ENCODE measurements around the gene SPOCK2. TPM values are rescaled to one million over a fixed set of nuclear protein-coding genes. Genes with fewer than 3 reads are reported as not detected.

Gene SPOCK2
- total and polyA plus RNA-seq, 4 donors: 79.7 to 312 (median 241) TPM

DNA sequence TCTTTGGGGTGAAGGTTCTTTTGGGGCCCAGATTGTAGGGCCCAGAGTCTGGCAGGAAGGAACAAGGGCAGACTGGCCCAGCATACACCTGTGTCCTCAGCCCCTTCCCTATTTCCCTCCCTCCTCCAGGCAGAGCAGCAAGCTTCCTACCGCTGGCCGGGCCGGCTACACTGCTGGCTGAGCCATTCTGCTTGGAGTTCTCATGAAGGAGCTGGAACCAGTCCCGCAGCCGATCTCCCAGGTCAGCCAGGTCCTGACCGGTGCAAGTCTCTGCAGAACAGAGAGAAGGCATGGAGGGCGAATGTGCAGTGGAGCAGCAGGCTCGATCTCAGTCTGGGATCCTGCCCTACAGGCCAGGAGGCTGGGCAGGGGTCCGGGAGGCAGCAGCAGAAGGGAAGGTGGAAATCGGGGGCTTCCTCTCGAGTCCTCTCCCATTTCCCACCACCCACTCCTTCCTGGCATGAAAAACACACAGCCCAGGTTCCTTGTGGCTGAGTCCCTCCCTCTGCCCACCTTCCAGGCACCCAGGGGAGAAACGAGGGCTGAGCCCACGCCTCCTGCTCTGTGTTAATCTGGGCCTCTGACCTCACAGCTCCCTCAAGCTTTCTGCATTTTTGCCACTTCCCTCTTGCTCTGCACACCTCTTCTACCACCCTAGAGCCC, 20.8 kb downstream of the SPOCK2 start:
- Histone ChIP-seq H3K36me3 (ENCODE audit: control insufficient read depth, insufficient read depth, low read length) (peaks cover 96% of the 10 kb centered on the region), H3K9me3 (ENCODE audit: control insufficient read depth, insufficient read depth, low read length) (no peaks in the 10 kb centered on the region), H3K4me3 (ENCODE audit: low read depth, low read length) (no peak overlapping the region), H3K27me3 (ENCODE audit: control insufficient read depth, insufficient read depth, low read length) (no peaks in the 10 kb centered on the region), H3K27ac (ENCODE audit: low read depth, low read length) (no peak overlapping the region), H3K4me1 (ENCODE audit: control insufficient read depth, insufficient read depth, low read length) (peaks cover 32% of the 10 kb centered on the region)
- WGBS (ENCODE audit: insufficient coverage): 85% methylated on average over 11 of the region's 13 CpGs
- DNase-seq (ENCODE audit: low read depth in 4 of 6, low spot score in 6 of 6): no peak

GRCh38 chr10:72066318-72067284, 21.8 kb downstream of the SPOCK2 start:
- H3K36me3 ChIP-seq (ENCODE audit: control insufficient read depth, insufficient read depth, low read length): peaks cover 96% of the 10 kb centered on the region
- H3K4me3 ChIP-seq (ENCODE audit: low read depth, low read length): no peak overlapping the region
- H3K27ac ChIP-seq (ENCODE audit: low read depth, low read length): no peak overlapping the region
- peak in 1 of 6 donors; percentile 29 for DNase-seq (ENCODE audit: low read depth in 4 of 6, low spot score in 6 of 6)
- H3K9me3 ChIP-seq (ENCODE audit: control insufficient read depth, insufficient read depth, low read length): no peaks in the 10 kb centered on the region
- 80% methylated on average over 14 of the region's 18 CpGs for WGBS (ENCODE audit: insufficient coverage)
- no peaks in the 10 kb centered on the region for H3K27me3 ChIP-seq (ENCODE audit: control insufficient read depth, insufficient read depth, low read length)
- peaks cover 32% of the 10 kb centered on the region for H3K4me1 ChIP-seq (ENCODE audit: control insufficient read depth, insufficient read depth, low read length)

- WGBS (ENCODE audit: insufficient coverage): 89% methylated on average over 12 of the region's 13 CpGs
- Histone ChIP-seq H3K36me3 (ENCODE audit: control insufficient read depth, insufficient read depth, low read length) (peaks cover 98% of the 10 kb centered on the region), H3K27ac (ENCODE audit: low read depth, low read length) (no peak overlapping the region), H3K4me1 (ENCODE audit: control insufficient read depth, insufficient read depth, low read length) (peaks cover 28% of the 10 kb centered on the region), H3K4me3 (ENCODE audit: low read depth, low read length) (no peak overlapping the region), H3K27me3 (ENCODE audit: control insufficient read depth, insufficient read depth, low read length) (no peaks in the 10 kb centered on the region), H3K9me3 (ENCODE audit: control insufficient read depth, insufficient read depth, low read length) (no peaks in the 10 kb centered on the region)
- DNase-seq (ENCODE audit: low read depth in 4 of 6, low spot score in 6 of 6): no peak
Observed at GRCh38 chr10:72065439-72066025, 22.8 kb downstream of the SPOCK2 start.

- Histone ChIP-seq H3K4me1 (ENCODE audit: control insufficient read depth, insufficient read depth, low read length) (peaks cover 16% of the 10 kb centered on the region), H3K27me3 (ENCODE audit: control insufficient read depth, insufficient read depth, low read length) (no peaks in the 10 kb centered on the region), H3K9me3 (ENCODE audit: control insufficient read depth, insufficient read depth, low read length) (no peaks in the 10 kb centered on the region), H3K4me3 (ENCODE audit: low read depth, low read length) (no peak overlapping the region), H3K36me3 (ENCODE audit: control insufficient read depth, insufficient read depth, low read length) (peaks cover 86% of the 10 kb centered on the region), H3K27ac (ENCODE audit: low read depth, low read length) (no peak overlapping the region)
- DNase-seq (ENCODE audit: low read depth in 4 of 6, low spot score in 6 of 6): no peak
- 90% methylated on average over 7 of the region's 9 CpGs for WGBS (ENCODE audit: insufficient coverage)
Observed at GRCh38 chr10:72063703-72064391, 24.5 kb downstream of the SPOCK2 start.

DNA sequence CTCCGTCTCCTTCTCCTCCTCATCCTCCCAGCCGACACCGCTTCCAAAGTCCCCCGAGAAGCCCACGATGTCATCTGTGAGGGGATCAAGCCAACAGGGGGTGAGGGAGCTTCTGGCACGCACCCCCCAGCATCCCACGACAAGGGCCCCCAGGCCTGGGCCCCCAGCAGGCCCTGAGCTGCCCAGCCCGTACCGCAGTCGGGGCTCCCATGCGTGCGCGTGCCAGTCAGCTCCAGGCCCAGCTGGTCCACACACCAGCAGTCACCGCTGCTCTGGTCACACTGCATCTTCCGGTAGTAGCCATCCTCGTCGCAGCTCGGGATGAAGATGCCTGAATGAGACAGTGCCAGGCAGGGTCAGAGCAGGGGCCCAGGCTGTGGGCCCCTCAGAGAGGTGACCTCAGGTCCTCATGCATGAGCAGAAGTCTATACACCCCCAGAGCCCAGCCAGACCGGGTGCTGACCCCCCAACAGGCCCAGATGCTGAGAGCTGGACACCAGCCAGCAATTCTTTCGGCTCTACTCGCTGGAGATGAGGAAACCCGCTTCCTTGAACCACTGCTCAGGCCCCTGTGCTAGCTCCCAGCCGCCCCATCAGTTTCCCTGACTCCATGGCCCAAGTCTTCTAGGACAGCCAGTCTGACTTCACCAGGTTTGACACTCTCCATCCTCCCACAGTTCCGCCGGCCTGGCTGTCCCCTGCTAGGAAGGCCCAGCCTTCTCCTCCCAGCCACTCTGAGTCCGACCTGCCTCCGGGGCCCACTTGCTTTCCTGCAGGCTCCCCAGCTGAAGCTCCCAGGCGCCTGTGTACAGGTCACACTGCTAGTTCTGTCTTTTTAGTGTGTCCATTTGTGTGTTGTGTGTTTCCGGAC, 25.3 kb downstream of the SPOCK2 start:
- Histone ChIP-seq H3K4me1 (ENCODE audit: control insufficient read depth, insufficient read depth, low read length) (peaks cover 16% of the 10 kb centered on the region), H3K36me3 (ENCODE audit: control insufficient read depth, insufficient read depth, low read length) (peaks cover 79% of the 10 kb centered on the region), H3K27ac (ENCODE audit: low read depth, low read length) (no peak overlapping the region), H3K4me3 (ENCODE audit: low read depth, low read length) (no peak overlapping the region), H3K27me3 (ENCODE audit: control insufficient read depth, insufficient read depth, low read length) (no peaks in the 10 kb centered on the region), H3K9me3 (ENCODE audit: control insufficient read depth, insufficient read depth, low read length) (no peaks in the 10 kb centered on the region)
- 84% methylated on average over 24 of the region's 29 CpGs for WGBS (ENCODE audit: insufficient coverage)
- no peak for DNase-seq (ENCODE audit: low read depth in 4 of 6, low spot score in 6 of 6)

DNA sequence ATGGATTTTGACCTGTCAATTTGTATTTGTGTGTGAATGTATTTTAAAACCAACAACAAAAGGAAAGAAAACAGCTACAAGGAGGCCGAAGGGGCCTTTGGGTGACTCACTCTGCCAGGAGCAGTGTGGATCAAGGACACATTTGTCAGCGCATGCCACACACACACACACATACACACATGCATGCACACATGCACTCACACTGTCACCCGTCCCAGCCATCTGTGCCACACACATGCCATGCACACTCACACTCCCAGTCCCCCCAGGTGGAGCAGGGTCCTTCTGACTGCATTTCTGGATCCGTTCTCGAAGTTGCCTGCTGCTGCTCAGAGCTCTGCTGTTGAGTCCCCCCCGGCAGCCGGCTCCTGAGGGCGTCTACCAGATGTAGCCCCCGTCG, 26.0 kb downstream of the SPOCK2 start:
- no peak overlapping the region for H3K27ac ChIP-seq (ENCODE audit: low read depth, low read length)
- H3K4me3 ChIP-seq (ENCODE audit: low read depth, low read length): no peak overlapping the region
- peak in 1 of 6 donors; percentile 86 for DNase-seq (ENCODE audit: low read depth in 4 of 6, low spot score in 6 of 6)
- peaks cover 72% of the 10 kb centered on the region for H3K36me3 ChIP-seq (ENCODE audit: control insufficient read depth, insufficient read depth, low read length)
- H3K27me3 ChIP-seq (ENCODE audit: control insufficient read depth, insufficient read depth, low read length): no peaks in the 10 kb centered on the region
- WGBS (ENCODE audit: insufficient coverage): 78% methylated on average over 8 of the region's 10 CpGs
- H3K9me3 ChIP-seq (ENCODE audit: control insufficient read depth, insufficient read depth, low read length): no peaks in the 10 kb centered on the region
- peaks cover 20% of the 10 kb centered on the region for H3K4me1 ChIP-seq (ENCODE audit: control insufficient read depth, insufficient read depth, low read length)

DNA sequence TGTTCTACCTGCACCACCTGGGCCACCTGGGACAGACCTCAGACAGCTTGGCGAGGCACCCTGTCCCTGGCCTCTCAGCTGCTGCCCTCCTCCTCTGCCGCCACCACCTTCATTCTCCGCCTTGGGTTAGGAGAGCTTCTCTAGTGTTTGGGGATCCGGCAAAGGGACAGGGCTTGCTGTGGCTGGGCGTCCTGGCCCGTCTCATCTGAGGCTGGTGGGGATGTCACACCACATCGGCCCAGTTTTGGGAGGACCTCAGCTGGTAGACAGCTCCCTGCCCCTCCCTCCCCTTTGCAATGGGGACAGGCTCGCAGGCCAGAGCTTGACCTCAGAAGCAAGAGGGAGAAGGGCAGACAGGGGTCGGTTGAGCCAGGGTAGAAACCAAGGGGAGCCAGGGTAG, 26.4 kb downstream of the SPOCK2 start:
- H3K27ac ChIP-seq (ENCODE audit: low read depth, low read length): no peak overlapping the region

DNA sequence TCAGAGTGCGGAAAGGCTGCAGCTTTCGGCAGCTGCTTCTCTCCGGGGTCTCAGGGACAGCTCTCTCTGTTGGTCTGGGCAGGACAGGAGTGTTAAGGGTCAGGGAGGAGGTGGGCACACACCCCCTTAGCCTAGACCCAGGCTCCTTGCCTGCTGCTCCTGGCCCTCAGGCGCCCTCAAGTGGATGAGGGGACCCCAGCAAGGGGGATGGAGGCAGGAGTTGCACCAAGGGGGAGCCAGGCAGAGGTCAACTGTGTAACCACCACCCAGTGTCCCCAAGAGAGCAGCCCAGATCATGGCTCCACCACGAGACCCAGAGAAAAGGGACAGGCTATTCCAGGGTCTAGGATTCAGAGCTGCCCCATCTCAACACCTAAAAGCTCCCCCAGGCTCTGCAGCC, 26.9 kb downstream of the SPOCK2 start:
- Histone ChIP-seq H3K27me3 (ENCODE audit: control insufficient read depth, insufficient read depth, low read length) (no peaks in the 10 kb centered on the region), H3K27ac (ENCODE audit: low read depth, low read length) (no peak overlapping the region), H3K4me1 (ENCODE audit: control insufficient read depth, insufficient read depth, low read length) (peaks cover 20% of the 10 kb centered on the region), H3K9me3 (ENCODE audit: control insufficient read depth, insufficient read depth, low read length) (no peaks in the 10 kb centered on the region), H3K4me3 (ENCODE audit: low read depth, low read length) (no peak overlapping the region), H3K36me3 (ENCODE audit: control insufficient read depth, insufficient read depth, low read length) (peaks cover 63% of the 10 kb centered on the region)
- DNase-seq (ENCODE audit: low read depth in 4 of 6, low spot score in 6 of 6): no peak
- whole genome bisulfite sequencing (ENCODE audit: insufficient coverage): 59% methylated on average over 5 of the region's 5 CpGs

More for the DNA sequence above, 26.4 kb downstream of the SPOCK2 start:
- Histone ChIP-seq H3K4me3 (ENCODE audit: low read depth, low read length) (no peak overlapping the region), H3K36me3 (ENCODE audit: control insufficient read depth, insufficient read depth, low read length) (peaks cover 67% of the 10 kb centered on the region), H3K4me1 (ENCODE audit: control insufficient read depth, insufficient read depth, low read length) (peaks cover 21% of the 10 kb centered on the region), H3K27me3 (ENCODE audit: control insufficient read depth, insufficient read depth, low read length) (no peaks in the 10 kb centered on the region), H3K9me3 (ENCODE audit: control insufficient read depth, insufficient read depth, low read length) (no peaks in the 10 kb centered on the region)
- 69% methylated on average over 7 of the region's 9 CpGs for WGBS (ENCODE audit: insufficient coverage)
- DNase-seq (ENCODE audit: low read depth in 4 of 6, low spot score in 6 of 6): no peak

Measured in spinal cord (tissue), 10 donors.